Superior temporal gyrus (tissue), 1 donor: ENCODE data around the gene SNX10.

Experiments used
- DNase-seq: peaks from one replicate; pipeline ENCODE4 v3.0.0-alpha.2; 2016; ENCODE audit errors: extremely low spot score

SNX10 gene

GRCh38 chr7:26298472-26299058, 6.9 kb downstream of the SNX10 start:
- DNase-seq: no peak

- DNase-seq: no peak
Measured at GRCh38 chr7:26305090-26305868, 13.6 kb downstream of the SNX10 start.

- no peak for DNase-seq
Measured at GRCh38 chr7:26305869-26306665, 14.4 kb downstream of the SNX10 start.

- DNase-seq: no peak
Measured at GRCh38 chr7:26306790-26307189, 15.1 kb downstream of the SNX10 start.

GRCh38 chr7:26307226-26307625, 15.6 kb downstream of the SNX10 start:
- DNase-seq: no peak

GRCh38 chr7:26307791-26308190, 16.1 kb downstream of the SNX10 start:
- DNase-seq: no peak

- no peak for DNase-seq
Measured at GRCh38 chr7:26308551-26308950, 16.9 kb downstream of the SNX10 start.

GRCh38 chr7:26309089-26309488, 17.4 kb downstream of the SNX10 start:
- no peak for DNase-seq

- no peak for DNase-seq
Measured at GRCh38 chr7:26311798-26312197, 20.1 kb downstream of the SNX10 start.

- DNase-seq: no peak
Measured at GRCh38 chr7:26317211-26317610, 25.5 kb downstream of the SNX10 start.

- no peak for DNase-seq
Measured at GRCh38 chr7:26318921-26319320, 27.3 kb downstream of the SNX10 start.

- no peak for DNase-seq
Measured at GRCh38 chr7:26319636-26320035, 28.0 kb downstream of the SNX10 start.

GRCh38 chr7:26320878-26321277, 29.2 kb downstream of the SNX10 start:
- no peak for DNase-seq

- DNase-seq: no peak
Measured at GRCh38 chr7:26321435-26321834, 29.8 kb downstream of the SNX10 start.

- DNase-seq: no peak
Measured at GRCh38 chr7:26326211-26326610, 34.5 kb downstream of the SNX10 start.

- DNase-seq: no peak
Measured at GRCh38 chr7:26328498-26329390, 37.1 kb downstream of the SNX10 start.

- DNase-seq: no peak
Measured at GRCh38 chr7:26329520-26330255, 38.0 kb downstream of the SNX10 start.

- DNase-seq: no peak
Measured at GRCh38 chr7:26331113-26331512, 39.5 kb downstream of the SNX10 start.

- DNase-seq: no peak
Measured at GRCh38 chr7:26331789-26332188, 40.1 kb downstream of the SNX10 start.

- DNase-seq: no peak
Measured at GRCh38 chr7:26332698-26333097, 41.0 kb downstream of the SNX10 start.
